Activated naive CD8-positive, alpha-beta T cell treated with anti-CD3 and anti-CD28 coated beads, Interleukin-2, amount 10 ng/mL, durations not matched to agents 7 days and 5 days (primary cell): ENCODE measurements around the gene GAS1. TPM values are rescaled to one million over a fixed set of nuclear protein-coding genes. Genes with fewer than 3 reads are reported as not detected.

ENCODE experiments used
- ATAC-seq: fragments of 150-1000 bp; cut with Tn5 transposase; one replicate; pipeline ENCODE4 v1.10.0; 2021; ENCODE audit warnings: low read depth, moderate library complexity
- POLR2A ChIA-PET: fragments of 350-600 bp; sonication (Branson Sonifier 250); formaldehyde crosslinking; loops from one replicate; lab custom pipeline; 2021; ENCODE audit warnings: antibody characterized with exemption; lab: Charles Lee
- DNase-seq: peaks from one replicate; pipeline ENCODE4 v3.0.0; 2021
- H3K27ac Mint-ChIP-seq: one replicate; pipeline ENCODE4 v1.8.0; 2022; ENCODE audit warnings: mild to moderate bottlenecking, mixed read lengths
- H3K27me3 Mint-ChIP-seq: one replicate; pipeline ENCODE4 v1.8.0; 2022; ENCODE audit warnings: mild to moderate bottlenecking, moderate library complexity, mixed read lengths
- H3K36me3 Mint-ChIP-seq: one replicate; pipeline ENCODE4 v1.8.0; 2021; ENCODE audit warnings: mild to moderate bottlenecking, mixed read lengths
- H3K4me1 Mint-ChIP-seq: one replicate; pipeline ENCODE4 v1.8.0; 2021; ENCODE audit warnings: mixed read lengths
- H3K4me3 Mint-ChIP-seq: one replicate; pipeline ENCODE4 v1.8.0; 2022; ENCODE audit warnings: mild to moderate bottlenecking, moderate library complexity, mixed read lengths
- H3K9me3 Mint-ChIP-seq: one replicate; pipeline ENCODE4 v1.8.0; 2021; ENCODE audit warnings: mixed read lengths
- total RNA-seq, 2 experiments: library from RNA; stranded (reverse); gene quantifications; one replicate each; pipeline ENCODE4 v1.2.3, GENCODE V29; 2021

The GAS1 gene
- total RNA-seq, 2 experiments from 2014 or later: 0.61 to 0.68 TPM

DNA sequence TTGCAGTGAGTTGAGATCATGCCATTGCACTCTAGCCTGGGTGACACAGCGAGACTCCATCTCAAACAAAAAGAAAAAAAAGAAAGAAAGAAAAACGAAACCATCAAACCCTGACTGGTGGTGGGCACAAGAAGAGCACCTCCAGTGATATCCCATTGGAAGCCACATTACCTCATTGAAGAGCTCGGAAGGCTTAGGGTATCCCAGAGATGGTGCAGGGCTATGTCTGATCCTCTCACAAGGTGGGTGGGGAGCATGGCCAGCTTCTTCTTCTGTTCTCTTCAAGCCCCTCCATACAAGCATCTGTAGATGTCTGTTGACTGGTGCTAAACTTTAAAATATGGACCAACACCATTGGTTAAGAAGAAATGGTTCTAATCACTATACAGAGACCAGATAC, 45.8 kb downstream of the GAS1 start:
- peaks cover 40% of the 10 kb centered on the region for H3K27me3 Mint-ChIP-seq
- no peak overlapping the region for H3K4me3 Mint-ChIP-seq
- DNase-seq (no peak), ATAC-seq (no peak)
- no peaks in the 10 kb centered on the region for H3K36me3 Mint-ChIP-seq
- POLR2A ChIA-PET: no interaction called here
- H3K9me3 Mint-ChIP-seq: no peaks in the 10 kb centered on the region
- no peaks in the 10 kb centered on the region for H3K4me1 Mint-ChIP-seq
- no peak overlapping the region for H3K27ac Mint-ChIP-seq
